ENCODE measurements around the gene RCAN3.

The RCAN3 gene

DNA sequence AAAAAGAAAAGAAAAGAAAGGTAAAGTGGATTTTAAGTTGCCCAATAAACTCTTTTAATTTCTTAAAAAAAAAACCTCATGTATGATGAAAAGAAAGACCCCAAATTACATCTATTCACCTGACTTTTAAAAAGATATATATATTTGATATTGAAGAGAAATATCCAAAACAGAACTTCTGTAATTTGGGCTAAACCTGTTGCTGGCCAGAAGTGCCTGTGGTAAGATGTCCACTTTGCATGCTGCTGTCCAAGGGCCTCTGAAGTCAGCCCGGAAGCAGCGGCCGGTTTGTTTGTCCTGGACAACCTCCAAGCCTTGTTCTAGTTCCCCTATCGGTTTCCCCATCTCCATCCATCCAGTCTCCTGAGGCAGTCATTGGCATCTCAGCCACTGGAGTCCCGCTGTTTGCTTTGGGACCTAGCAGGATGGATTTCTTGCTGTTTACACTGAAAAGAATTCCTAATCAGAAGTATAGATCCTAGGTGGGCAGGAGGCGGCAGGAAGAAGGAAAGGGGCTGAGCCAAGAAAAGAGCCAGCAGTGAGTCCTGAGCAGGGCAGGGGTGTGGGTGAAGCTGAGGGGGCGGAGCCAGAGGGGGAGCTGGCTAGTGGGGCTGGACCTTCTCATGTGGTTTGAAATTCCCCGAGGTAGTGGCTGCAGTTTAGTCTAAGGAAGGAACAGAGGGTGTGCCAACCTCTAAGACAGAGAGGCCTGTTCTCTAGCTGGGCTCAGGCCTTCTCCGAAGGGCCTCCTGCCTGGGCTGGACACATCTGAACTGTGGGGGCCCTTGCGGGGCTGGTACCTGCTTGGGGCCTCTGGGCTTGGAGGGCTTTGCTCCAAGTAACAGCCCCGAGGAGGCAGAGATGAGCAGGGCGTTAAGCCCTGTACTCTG is 56.5 kb downstream of the RCAN3 start:
- peak; percentile 52 for DNase-seq
- in situ Hi-C loops (cut with HindIII; ENCODE audit: low pct_ligation_motif_present, low pct_unique_long_range_greater_than_20kb, low sequenced_read_pairs): no loop called here

GRCh38 chr1:24560361-24560760 is 57.7 kb downstream of the RCAN3 start:
- no peak for DNase-seq
- in situ Hi-C loops (cut with HindIII; ENCODE audit: low pct_ligation_motif_present, low pct_unique_long_range_greater_than_20kb, low sequenced_read_pairs): no loop called here

DNA sequence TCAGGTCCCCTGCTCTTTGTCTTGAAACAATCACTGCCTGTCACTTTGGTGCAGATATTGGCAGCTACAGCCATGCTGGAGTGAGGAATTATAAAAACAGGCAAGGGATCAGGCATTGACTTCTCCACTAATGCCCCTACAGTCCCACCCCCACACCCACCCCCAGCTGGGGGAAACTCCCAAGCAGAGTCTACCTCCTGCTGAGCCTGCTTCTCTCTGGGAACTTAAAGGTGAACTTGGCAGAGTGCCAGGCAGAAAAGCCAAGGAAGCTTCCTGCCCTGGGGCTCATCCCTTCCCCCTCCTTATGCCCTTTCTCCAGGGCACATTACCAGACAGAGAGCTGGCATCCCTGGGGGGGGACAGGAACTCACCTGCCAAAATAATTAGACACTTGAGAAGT is 60.0 kb downstream of the RCAN3 start:
- in situ Hi-C loops (cut with HindIII; ENCODE audit: low pct_ligation_motif_present, low pct_unique_long_range_greater_than_20kb, low sequenced_read_pairs): no loop called here
- DNase-seq: no peak

DNA sequence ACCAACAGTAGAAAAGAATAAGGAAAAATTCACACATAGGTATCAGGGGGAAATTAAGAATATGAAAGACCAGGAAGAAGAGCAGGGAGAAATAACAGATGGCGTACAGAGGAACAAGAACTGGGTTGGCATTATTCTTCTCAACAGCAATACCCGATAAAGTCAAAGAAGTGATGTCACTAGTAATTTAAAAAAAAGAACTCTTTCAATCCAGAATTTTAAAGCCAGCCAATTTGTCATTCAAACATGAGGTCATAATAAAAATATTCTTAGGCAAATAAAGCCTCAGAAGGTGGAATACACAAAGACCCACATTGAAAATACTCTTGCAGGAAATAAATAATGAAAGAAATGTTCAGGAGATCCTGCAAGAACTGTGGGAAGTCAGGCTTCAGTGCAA is 62.1 kb downstream of the RCAN3 start:
- in situ Hi-C loops (cut with HindIII; ENCODE audit: low pct_ligation_motif_present, low pct_unique_long_range_greater_than_20kb, low sequenced_read_pairs): no loop called here

DNA sequence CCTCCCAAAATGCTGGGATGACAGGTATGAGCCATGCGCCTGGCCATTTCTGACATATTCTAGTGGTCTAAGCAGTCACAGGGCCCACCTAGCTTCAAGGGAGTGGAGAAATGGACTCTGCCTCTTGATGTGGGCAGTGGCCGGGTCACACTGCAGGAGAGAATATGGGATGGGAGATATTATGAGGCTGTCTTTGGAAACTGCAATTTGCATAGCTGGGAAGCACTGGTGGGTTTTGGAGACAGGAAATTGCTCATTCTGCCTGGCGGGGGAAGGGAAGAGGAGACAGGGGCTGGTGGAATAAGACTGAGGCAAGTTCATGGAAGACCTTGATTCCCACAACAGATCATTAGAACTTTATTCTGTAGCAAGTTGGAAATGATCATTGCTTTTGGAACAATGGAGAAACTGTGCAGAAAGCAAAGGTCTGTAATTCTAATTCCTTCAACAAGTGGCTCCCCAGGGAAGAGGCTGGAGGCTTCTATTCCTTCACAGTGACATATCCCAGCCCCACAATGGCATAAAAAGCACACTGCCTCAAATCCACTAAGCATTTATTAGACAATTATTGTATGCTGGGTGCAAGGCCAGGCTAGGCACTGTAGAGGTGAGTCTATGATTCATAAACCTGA is 63.7 kb downstream of the RCAN3 start:
- in situ Hi-C loops (cut with HindIII; ENCODE audit: low pct_ligation_motif_present, low pct_unique_long_range_greater_than_20kb, low sequenced_read_pairs): no loop called here
- DNase-seq: no peak

More for the DNA sequence above, 62.1 kb downstream of the RCAN3 start:
- DNase-seq: no peak

DNA sequence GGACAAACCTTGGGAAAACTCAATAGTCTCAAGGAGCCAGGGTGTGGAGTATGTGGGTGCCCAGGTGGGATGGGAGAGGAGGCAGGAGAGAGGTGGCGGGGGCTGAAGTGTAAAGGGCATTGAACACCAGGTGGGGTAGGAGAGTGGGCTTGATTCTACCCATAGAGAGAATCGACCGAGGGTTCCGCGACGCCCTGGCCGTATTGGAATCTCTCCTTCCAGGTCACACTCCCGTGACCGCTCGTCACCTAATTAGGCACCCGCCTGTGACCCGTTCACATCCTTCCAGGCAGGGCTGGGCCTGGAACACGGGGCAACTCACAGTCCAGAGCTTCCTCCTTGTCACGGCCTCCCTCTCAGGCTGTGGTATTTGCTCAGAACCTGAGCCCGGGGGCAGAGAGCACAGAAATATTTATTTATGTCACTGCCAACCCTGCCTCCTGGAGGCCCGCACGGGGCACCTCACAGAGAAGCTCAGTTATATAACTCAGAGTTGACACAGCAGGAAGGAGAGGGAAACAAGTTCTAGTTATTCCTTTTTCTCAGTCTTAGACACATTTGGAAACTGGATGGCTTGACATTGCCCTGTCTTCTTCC is 65.3 kb downstream of the RCAN3 start:
- in situ Hi-C loops (cut with HindIII; ENCODE audit: low pct_ligation_motif_present, low pct_unique_long_range_greater_than_20kb, low sequenced_read_pairs): no loop called here
- DNase-seq: no peak

GRCh38 chr1:24568475-24568874 is 65.8 kb downstream of the RCAN3 start:
- no peak for DNase-seq
- in situ Hi-C loops (cut with HindIII; ENCODE audit: low pct_ligation_motif_present, low pct_unique_long_range_greater_than_20kb, low sequenced_read_pairs): no loop called here

- in situ Hi-C loops (cut with HindIII; ENCODE audit: low pct_ligation_motif_present, low pct_unique_long_range_greater_than_20kb, low sequenced_read_pairs): no loop called here
- DNase-seq: no peak
These were observed 67.9 kb downstream of the RCAN3 start for GRCh38 chr1:24570265-24571125.

DNA sequence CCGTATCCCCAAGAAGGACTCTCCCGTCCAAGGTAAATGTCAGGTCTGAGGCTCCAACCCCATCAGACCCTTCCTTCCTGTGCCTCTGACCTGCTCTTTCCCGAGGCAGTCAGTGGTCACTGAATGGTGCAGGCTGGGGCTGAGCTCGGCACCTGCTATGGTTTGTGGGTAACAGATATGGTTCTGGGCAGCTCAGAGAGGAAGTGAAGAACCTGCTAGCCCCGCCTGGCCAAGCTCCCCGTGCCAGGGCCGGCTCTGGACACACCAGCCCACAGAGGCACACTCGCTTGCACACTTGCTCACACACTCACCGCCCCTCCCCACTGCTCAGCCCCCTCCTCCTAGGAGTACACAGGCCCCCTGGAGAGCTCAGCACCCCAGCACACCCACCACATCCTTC is 69.7 kb downstream of the RCAN3 start:
- DNase-seq: no peak
- in situ Hi-C loops (cut with HindIII; ENCODE audit: low pct_ligation_motif_present, low pct_unique_long_range_greater_than_20kb, low sequenced_read_pairs): no loop called here

- in situ Hi-C loops (cut with HindIII; ENCODE audit: low pct_ligation_motif_present, low pct_unique_long_range_greater_than_20kb, low sequenced_read_pairs): no loop called here
These were observed 73.4 kb downstream of the RCAN3 start for GRCh38 chr1:24575905-24576587.

GRCh38 chr1:24578846-24579245 is 76.2 kb downstream of the RCAN3 start:
- in situ Hi-C loops (cut with HindIII; ENCODE audit: low pct_ligation_motif_present, low pct_unique_long_range_greater_than_20kb, low sequenced_read_pairs): no loop called here
- no peak for DNase-seq

More at GRCh38 chr1:24575905-24576587, 73.4 kb downstream of the RCAN3 start:
- DNase-seq: no peak

GRCh38 chr1:24580756-24581155 is 78.1 kb downstream of the RCAN3 start:
- no peak for DNase-seq
- in situ Hi-C loops (cut with HindIII; ENCODE audit: low pct_ligation_motif_present, low pct_unique_long_range_greater_than_20kb, low sequenced_read_pairs): no loop called here

- in situ Hi-C loops (cut with HindIII; ENCODE audit: low pct_ligation_motif_present, low pct_unique_long_range_greater_than_20kb, low sequenced_read_pairs): no loop called here
- no peak for DNase-seq
These were observed 81.6 kb downstream of the RCAN3 start for GRCh38 chr1:24584171-24584647.

GRCh38 chr1:24586119-24586518 is 83.5 kb downstream of the RCAN3 start:
- DNase-seq: no peak
- in situ Hi-C loops (cut with HindIII; ENCODE audit: low pct_ligation_motif_present, low pct_unique_long_range_greater_than_20kb, low sequenced_read_pairs): no loop called here

DNA sequence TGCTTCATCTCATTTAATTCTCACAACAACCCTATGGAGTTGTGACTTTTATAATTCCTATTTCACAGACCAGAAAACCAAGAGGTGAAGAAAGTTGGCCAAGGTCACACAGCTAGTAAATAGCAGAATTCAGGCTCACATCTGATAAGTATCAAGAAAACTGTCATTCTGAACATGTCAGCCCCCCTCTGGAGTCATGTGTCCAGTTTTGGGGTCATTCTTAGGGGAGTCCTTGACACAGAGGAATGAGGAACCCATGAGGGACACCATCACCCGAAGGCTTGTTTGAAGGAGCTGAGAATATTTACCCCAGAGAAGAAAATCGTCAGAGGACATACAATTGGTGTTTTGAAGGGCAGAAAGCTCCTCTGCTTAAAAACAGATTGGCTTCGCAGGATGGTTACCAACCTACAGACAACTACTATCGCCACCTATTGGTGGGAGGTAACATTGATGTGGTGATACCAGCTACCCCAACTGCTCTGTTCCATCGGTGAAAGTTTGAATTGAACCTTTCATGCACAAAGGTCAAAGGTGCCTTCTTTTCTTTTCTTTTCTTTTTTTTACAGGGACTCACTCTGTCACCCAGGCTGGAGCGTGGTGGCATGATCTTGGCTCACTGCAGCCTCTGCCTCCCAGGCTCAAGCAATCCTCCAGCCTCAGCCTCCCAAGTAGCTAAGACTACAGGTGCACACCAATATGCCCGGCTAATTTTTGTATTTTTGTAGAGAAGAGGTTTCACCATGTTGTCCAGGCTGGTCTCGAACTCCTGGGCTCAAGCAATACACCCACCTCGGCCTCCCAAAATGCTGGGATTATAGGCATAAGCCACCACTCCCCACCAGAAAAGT is 84.6 kb downstream of the RCAN3 start:
- in situ Hi-C loops (cut with HindIII; ENCODE audit: low pct_ligation_motif_present, low pct_unique_long_range_greater_than_20kb, low sequenced_read_pairs): no loop called here
- DNase-seq: peak; percentile 53

- in situ Hi-C loops (cut with HindIII; ENCODE audit: low pct_ligation_motif_present, low pct_unique_long_range_greater_than_20kb, low sequenced_read_pairs): no loop called here
- DNase-seq: no peak
These were observed 85.9 kb downstream of the RCAN3 start for GRCh38 chr1:24588573-24588972.

- in situ Hi-C loops (cut with HindIII; ENCODE audit: low pct_ligation_motif_present, low pct_unique_long_range_greater_than_20kb, low sequenced_read_pairs): no loop called here
- DNase-seq: no peak
These were observed 86.6 kb downstream of the RCAN3 start for GRCh38 chr1:24589200-24589599.

All from ACHN (cell line).